Astrocyte (in vitro differentiated cells and primary cell): ENCODE data around the gene DHPS.

Experiments
- EZH2 ChIP-seq: IDR thresholded peaks from 2 replicates; pipeline ENCODE4 v1.6.1; 2012; ENCODE audit warnings: mild to moderate bottlenecking, low read length, inconsistent platforms; ENCODE audit not compliant: insufficient read depth
- TF ChIP-seq, protein P1 (sequence below): IDR thresholded peaks from 2 replicates; pipeline ENCODE4 v1.5.1; 2011; ENCODE audit warnings: low read depth, mild to moderate bottlenecking, inconsistent platforms, low read length, moderate library complexity; ENCODE audit not compliant: insufficient read depth

DNA sequence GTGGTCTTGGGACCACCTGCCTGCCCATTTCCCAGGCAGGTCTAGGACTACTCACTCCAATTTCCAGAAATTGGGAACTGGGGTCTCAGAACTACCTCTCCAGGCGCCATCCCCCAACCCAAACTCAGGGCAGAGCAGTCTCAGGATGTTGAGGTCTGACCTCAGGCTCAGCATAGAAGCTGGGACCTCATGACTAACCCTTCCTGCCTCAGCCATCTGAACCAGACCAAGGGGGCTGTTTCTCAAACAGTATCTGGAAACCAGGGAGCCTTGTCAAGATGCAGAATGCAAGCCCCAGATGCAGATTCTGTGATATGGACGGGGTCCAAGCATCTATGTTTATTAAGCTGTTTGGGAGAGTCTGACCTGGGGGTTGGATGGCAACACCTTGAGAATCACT, 13.4 kb upstream of the DHPS start:
- TF ChIP-seq, protein P1, sequence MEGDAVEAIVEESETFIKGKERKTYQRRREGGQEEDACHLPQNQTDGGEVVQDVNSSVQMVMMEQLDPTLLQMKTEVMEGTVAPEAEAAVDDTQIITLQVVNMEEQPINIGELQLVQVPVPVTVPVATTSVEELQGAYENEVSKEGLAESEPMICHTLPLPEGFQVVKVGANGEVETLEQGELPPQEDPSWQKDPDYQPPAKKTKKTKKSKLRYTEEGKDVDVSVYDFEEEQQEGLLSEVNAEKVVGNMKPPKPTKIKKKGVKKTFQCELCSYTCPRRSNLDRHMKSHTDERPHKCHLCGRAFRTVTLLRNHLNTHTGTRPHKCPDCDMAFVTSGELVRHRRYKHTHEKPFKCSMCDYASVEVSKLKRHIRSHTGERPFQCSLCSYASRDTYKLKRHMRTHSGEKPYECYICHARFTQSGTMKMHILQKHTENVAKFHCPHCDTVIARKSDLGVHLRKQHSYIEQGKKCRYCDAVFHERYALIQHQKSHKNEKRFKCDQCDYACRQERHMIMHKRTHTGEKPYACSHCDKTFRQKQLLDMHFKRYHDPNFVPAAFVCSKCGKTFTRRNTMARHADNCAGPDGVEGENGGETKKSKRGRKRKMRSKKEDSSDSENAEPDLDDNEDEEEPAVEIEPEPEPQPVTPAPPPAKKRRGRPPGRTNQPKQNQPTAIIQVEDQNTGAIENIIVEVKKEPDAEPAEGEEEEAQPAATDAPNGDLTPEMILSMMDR: no peak
- no peak for TF ChIP-seq EZH2
